ENCODE measurements around the gene SNAP47.

Gene SNAP47

GRCh38 chr1:227815468-227816409 lies 80.5 kb downstream of the SNAP47 start, which contains the start of gene PRSS38:
TSS of gene PRSS38 (plus strand) at chr1:227815675. CDS start at chr1:227815717, 42 bp downstream.
- DNase-seq, result no peak
- intact Hi-C loops (cut with DNase I), result no loop called here

DNA sequence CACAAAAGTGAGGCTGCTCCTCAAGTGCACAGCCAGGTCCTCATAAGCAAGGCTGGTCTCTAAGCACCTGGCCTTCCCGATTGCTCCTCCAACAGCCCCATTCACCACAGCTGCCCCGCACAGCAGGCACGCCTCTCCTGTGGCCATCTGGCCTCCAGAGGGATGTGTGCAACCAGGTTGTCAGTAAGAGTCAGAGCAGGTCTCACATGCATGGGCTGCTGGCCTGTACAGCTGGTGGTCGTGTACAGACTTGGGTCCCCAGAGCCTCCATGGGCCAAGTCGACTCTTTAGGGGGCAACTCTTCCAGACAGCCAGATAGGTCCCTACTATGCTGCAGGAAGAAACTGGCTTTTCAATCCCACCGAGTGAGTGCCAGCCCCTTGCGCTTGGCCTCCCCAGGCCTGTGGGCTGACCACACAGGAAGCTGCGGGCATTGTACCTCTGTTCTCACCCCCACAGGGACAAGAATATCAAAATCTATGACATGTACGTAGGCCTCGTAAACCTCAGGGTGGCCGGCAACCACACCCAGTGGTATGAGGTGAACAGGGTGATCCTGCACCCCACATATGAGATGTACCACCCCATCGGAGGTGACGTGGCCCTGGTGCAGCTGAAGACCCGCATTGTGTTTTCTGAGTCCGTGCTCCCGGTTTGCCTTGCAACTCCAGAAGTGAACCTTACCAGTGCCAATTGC lies 81.7 kb downstream of the SNAP47 start:
- DNase-seq, result no peak
- intact Hi-C loops (cut with DNase I), result no loop called here

DNA sequence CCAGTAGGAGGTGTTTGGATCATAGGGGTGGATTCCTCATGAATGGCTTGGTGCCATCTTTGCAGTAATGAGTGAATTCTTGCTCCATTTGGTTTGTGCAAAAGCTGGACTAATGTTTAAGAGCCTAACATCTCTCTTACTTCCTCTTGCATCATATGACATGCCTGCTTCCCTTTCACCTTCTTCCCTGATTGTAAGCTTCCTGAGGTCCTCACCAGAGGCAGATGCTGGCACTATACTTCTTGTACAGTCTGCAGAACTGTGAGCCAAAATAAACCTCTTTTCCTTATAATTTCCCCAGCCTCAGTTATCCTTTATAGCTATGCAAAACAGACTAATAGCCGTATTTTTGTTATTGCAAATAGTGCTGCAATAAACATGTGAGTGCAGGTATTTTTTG lies 88.3 kb downstream of the SNAP47 start:
- intact Hi-C loops (cut with DNase I), result no loop called here
- no peak for DNase-seq

GRCh38 chr1:227824204-227824603 lies 89.0 kb downstream of the SNAP47 start:
- DNase-seq, result no peak
- intact Hi-C loops (cut with DNase I), result no loop called here

DNA sequence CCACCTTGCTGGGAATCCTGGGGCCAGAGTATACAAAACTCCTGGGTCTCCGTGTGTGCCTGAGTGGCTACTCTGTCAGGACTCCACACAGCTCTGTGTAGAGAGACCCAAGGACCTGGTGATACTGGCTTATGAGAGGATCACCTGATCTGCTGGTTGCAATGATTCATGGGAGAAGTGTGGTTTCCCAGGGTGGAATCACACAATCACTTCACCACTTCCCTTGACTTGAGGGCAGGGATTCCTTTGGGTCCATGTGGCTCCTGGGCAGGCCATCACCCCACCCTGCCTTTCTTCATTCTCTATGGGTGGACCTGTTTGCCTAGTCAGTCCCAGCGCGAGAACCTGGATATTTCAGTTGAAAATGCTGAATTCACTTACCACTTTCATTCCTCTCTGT lies 93.6 kb downstream of the SNAP47 start:
- intact Hi-C loops (cut with DNase I), result no loop called here
- DNase-seq, result no peak

All from head of caudate nucleus (tissue), 42 donors.